H1 (cell line): Measurements from ENCODE around the gene GOLGA6L6. TPM values are rescaled to one million over a fixed set of nuclear protein-coding genes. Genes with fewer than 3 reads are reported as not detected.
"Not testable (repeated sequence)": the region's sequence is repeated elsewhere in the genome, so short reads cannot be mapped to it uniquely, and the experiment has no call there.

Source experiments
- CTCF ChIA-PET: fragments of 300-600 bp; sonication (Branson Sonifier 250); formaldehyde crosslinking; loops from one replicate; lab custom pipeline; 2021; ENCODE audit not compliant: partially characterized antibody; lab: Charles Lee
- POLR2A ChIA-PET: fragments of 300-600 bp; sonication (Branson Sonifier 250); formaldehyde crosslinking; loops from one replicate; lab custom pipeline; 2021; ENCODE audit warnings: inconsistent platforms; ENCODE audit not compliant: partially characterized antibody; lab: Charles Lee
- DNase-seq, 2 experiments: peaks; one replicate each; pipeline versions ENCODE4 v3.0.0 to v3.0.0-alpha.2; 2010 to 2022; ENCODE audit warnings: low spot score in 2 of 2, low read depth in 1 of 2, mixed read lengths in 1 of 2
- FAIRE-seq: peaks from 2 replicates; lab custom pipeline; 2011; peaks lifted over from hg19 to GRCh38; lab: Jason Lieb, UNC
- H2AFZ ChIP-seq: 2 replicates; pipeline ENCODE4 v1.8.1; 2012; ENCODE audit warnings: low read length, inconsistent platforms
- H2AK5ac ChIP-seq: 2 replicates; pipeline ENCODE4 v1.6.1; 2013; ENCODE audit warnings: low read depth, low read length
- H2BK120ac ChIP-seq: replicated peaks from 2 replicates; pipeline ENCODE3; 2013; ENCODE audit warnings: low read depth, low read length, inconsistent platforms
- H2BK12ac ChIP-seq: 2 replicates; pipeline ENCODE4 v1.6.1; 2013; ENCODE audit warnings: low read depth, low read length
- H2BK15ac ChIP-seq: 2 replicates; pipeline ENCODE4 v1.6.1; 2013; ENCODE audit warnings: low read length
- H2BK20ac ChIP-seq: 2 replicates; pipeline ENCODE4 v1.6.1; 2013; ENCODE audit warnings: low read length
- H2BK5ac ChIP-seq: 2 replicates; pipeline ENCODE4 v1.6.1; 2013; ENCODE audit warnings: low read depth, low read length
- H3K14ac ChIP-seq: 2 replicates; pipeline ENCODE4 v1.6.1; 2013; ENCODE audit warnings: inconsistent platforms; ENCODE audit not compliant: insufficient read length
- H3K18ac ChIP-seq: 2 replicates; pipeline ENCODE4 v1.6.1; 2013; ENCODE audit warnings: low read length; ENCODE audit errors: extremely low read depth
- H3K23ac ChIP-seq: 2 replicates; pipeline ENCODE4 v1.6.1; 2013; ENCODE audit warnings: inconsistent platforms; ENCODE audit not compliant: insufficient read length
- H3K23me2 ChIP-seq: 2 replicates; pipeline ENCODE4 v1.6.1; 2013; ENCODE audit warnings: low read depth, low read length
- H3K27ac ChIP-seq: 2 replicates; pipeline ENCODE4 v1.6.1; 2011; ENCODE audit warnings: low read depth, low read length, inconsistent platforms
- H3K27me3 ChIP-seq, 4 experiments: replicated peaks in 1 of 4; 1 replicate in 1 of 4; 2 replicates in 3 of 4; pipeline versions ENCODE4 v1.6.1 to v1.8.1; 2011 to 2013; ENCODE audit warnings: low read length in 3 of 4, mild to moderate bottlenecking in 3 of 4, inconsistent platforms in 2 of 4, mixed read lengths in 2 of 4, moderate library complexity in 1 of 4; ENCODE audit not compliant: control insufficient read depth in 3 of 4, insufficient read depth in 3 of 4; ENCODE audit errors: extremely low read depth in 1 of 4
- H3K36me3 ChIP-seq, 4 experiments: 2 replicates each; pipeline versions ENCODE4 v1.6.1 to v1.8.1; 2011 to 2013; ENCODE audit warnings: mild to moderate bottlenecking in 4 of 4, low read length in 3 of 4, moderate library complexity in 2 of 4, control low read depth in 1 of 4, inconsistent platforms in 1 of 4; ENCODE audit not compliant: insufficient read depth in 4 of 4, control insufficient read depth in 2 of 4
- H3K4ac ChIP-seq: replicated peaks from 2 replicates; pipeline ENCODE3; 2013; ENCODE audit warnings: low read length, low read depth, mixed read lengths, inconsistent platforms; ENCODE audit not compliant: insufficient read length
- H3K4me1 ChIP-seq, 4 experiments: replicated peaks in 1 of 4; 1 replicate in 1 of 4; 2 replicates in 3 of 4; pipeline versions ENCODE4 v1.6.1 to v1.8.1; 2011 to 2013; ENCODE audit warnings: low read length in 3 of 4, inconsistent platforms in 2 of 4, mixed read lengths in 1 of 4; ENCODE audit not compliant: insufficient read depth in 4 of 4, control insufficient read depth in 3 of 4
- H3K4me2 ChIP-seq, 2 experiments: 2 replicates each; pipeline versions ENCODE4 v1.6.1 to v1.8.1; 2011 to 2013; ENCODE audit warnings: low read depth in 2 of 2, low read length in 2 of 2, control low read depth in 1 of 2, inconsistent platforms in 1 of 2, mild to moderate bottlenecking in 1 of 2; ENCODE audit not compliant: insufficient read depth in 1 of 2
- H3K4me3 ChIP-seq, 4 experiments: fragments of 200-600, 300-600 bp in 1 of 4; sonication (generic), shearing (Covaris generic), sonication (Bioruptor Twin) in 1 of 4; 2 replicates each; pipeline versions ENCODE4 v1.5.1 to v1.8.1; 2011 to 2016; ENCODE audit warnings: low read length in 4 of 4, low read depth in 3 of 4, control low read depth in 2 of 4, inconsistent platforms in 2 of 4, mild to moderate bottlenecking in 2 of 4, mixed read lengths in 1 of 4, moderate library complexity in 1 of 4; ENCODE audit not compliant: insufficient read depth in 2 of 4; ENCODE audit errors: extremely low read depth in 1 of 4
- H3K56ac ChIP-seq: replicated peaks from 2 replicates; pipeline ENCODE3; 2013; ENCODE audit warnings: low read depth, mild to moderate bottlenecking, mixed read lengths, low read length, inconsistent platforms; ENCODE audit not compliant: insufficient read length
- H3K79me1 ChIP-seq: 2 replicates; pipeline ENCODE4 v1.6.1; 2013; ENCODE audit warnings: low read depth, low read length, control low read depth
- H3K79me2 ChIP-seq, 2 experiments: 2 replicates each; pipeline versions ENCODE4 v1.6.1 to v1.8.1; 2012 to 2013; ENCODE audit warnings: low read length in 2 of 2, mild to moderate bottlenecking in 2 of 2, inconsistent platforms in 1 of 2; ENCODE audit not compliant: insufficient read depth in 2 of 2, control insufficient read depth in 1 of 2
- H3K9ac ChIP-seq, 4 experiments: replicated peaks in 1 of 4; 1 replicate in 1 of 4; 2 replicates in 3 of 4; pipeline versions ENCODE4 v1.6.1 to v1.8.1; 2011 to 2013; ENCODE audit warnings: low read depth in 3 of 4, low read length in 3 of 4, control low read depth in 2 of 4, mild to moderate bottlenecking in 2 of 4, moderate library complexity in 2 of 4, inconsistent platforms in 1 of 4; ENCODE audit errors: extremely low read depth in 1 of 4
- H3K9me3 ChIP-seq, 2 experiments: 2 replicates each; pipeline versions ENCODE4 v1.6.1 to v1.8.1; 2012 to 2013; ENCODE audit warnings: mild to moderate bottlenecking in 2 of 2, moderate library complexity in 2 of 2, control low read depth in 1 of 2, inconsistent platforms in 1 of 2, low read depth in 1 of 2, low read length in 1 of 2, mixed read lengths in 1 of 2; ENCODE audit not compliant: insufficient read depth in 2 of 2
- H4K20me1 ChIP-seq, 2 experiments: replicated peaks in 1 of 2; 2 replicates each; pipeline versions ENCODE3 to v1.8.1; 2011 to 2013; ENCODE audit warnings: inconsistent platforms in 2 of 2, low read length in 2 of 2, mild to moderate bottlenecking in 1 of 2; ENCODE audit not compliant: insufficient read depth in 2 of 2, control insufficient read depth in 1 of 2
- H4K5ac ChIP-seq: 2 replicates; pipeline ENCODE4 v1.6.1; 2013; ENCODE audit warnings: low read length, low read depth, mixed read lengths, inconsistent platforms; ENCODE audit not compliant: insufficient read length
- H4K8ac ChIP-seq: 2 replicates; pipeline ENCODE4 v1.8.0; 2013; ENCODE audit warnings: mild to moderate bottlenecking, moderate library complexity, low read length, inconsistent platforms; ENCODE audit not compliant: insufficient read depth; ENCODE audit errors: extremely low read depth
- H4K91ac ChIP-seq: replicated peaks from 2 replicates; pipeline ENCODE3; 2013; ENCODE audit warnings: low read length, mixed read lengths, inconsistent platforms; ENCODE audit not compliant: insufficient read length
- WGBS, 2 experiments: shearing (Covaris generic) in 1 of 2; methylation state at CpG; one replicate each; pipeline versions ENCODE4 v1.1.6 to v1.1.7; 2013 to 2015; ENCODE audit warnings: low lambda C conversion rate in 2 of 2, mixed read lengths in 2 of 2, inconsistent platforms in 1 of 2, low coverage in 1 of 2, missing lambda C conversion rate in 1 of 2; ENCODE audit not compliant: insufficient replicate concordance in 2 of 2, insufficient coverage in 1 of 2, insufficient read length in 1 of 2; ENCODE audit errors: extremely low coverage in 1 of 2, missing lambda C conversion rate in 1 of 2; 5-methylcytosine and 5-hydroxymethylcytosine counted together
- polyA plus RNA-seq, 7 experiments: library from polyadenylated mRNA; depleted of rRNA in 3 of 7; stranded (reverse) in 5 of 7; unstranded in 2 of 7; fragments of >200 nt in 5 of 7; fragments of 200-250 nt in 2 of 7; gene quantifications; 1 replicate in 5 of 7; 2 replicates in 1 of 7; 4 replicates in 1 of 7; pipeline versions ENCODE4 v1.2.1 to v1.2.3, GENCODE V29; 2011 to 2013; ENCODE audit warnings: missing spikeins in 2 of 7, mixed read lengths in 2 of 7
- total RNA-seq: library from RNA; stranded (reverse); fragmentation: NEBNext Ultra II Directional; extraction: Animal tissue kit (Norgen Biotek cat#: 25700); gene quantifications from 2 replicates; pipeline ENCODE4 v1.2.1, GENCODE V29; 2021

Gene GOLGA6L6
- total and polyA plus RNA-seq, 2 of the 8 experiments (the other 6 are each of a cell fraction or from before 2014, with no cell fraction given) = not detected

DNA sequence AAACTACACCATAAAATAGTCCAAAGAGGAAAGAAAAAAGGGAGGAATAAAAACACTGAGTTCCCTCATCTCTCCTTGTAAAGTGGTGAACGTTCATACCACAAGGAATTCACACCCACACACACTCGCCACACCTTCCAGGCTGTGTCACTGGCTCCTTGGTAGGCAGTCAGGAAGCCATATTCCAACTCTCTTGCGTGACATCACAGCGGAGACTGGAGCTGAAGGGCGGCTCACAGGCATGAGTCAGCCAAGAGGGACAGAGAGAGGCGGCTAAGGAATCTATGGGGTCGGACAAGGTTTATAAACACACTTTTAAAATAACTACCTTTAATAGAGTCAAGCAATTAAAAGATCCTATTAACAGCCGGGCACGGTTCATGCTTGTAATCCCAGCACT is 43.8 kb downstream of the GOLGA6L6 start:
- H4K20me1 ChIP-seq, H2BK12ac ChIP-seq, H4K8ac ChIP-seq, H3K23ac ChIP-seq, H2BK120ac ChIP-seq, H3K9me3 ChIP-seq, FAIRE-seq, DNase-seq, H3K18ac ChIP-seq, H3K4ac ChIP-seq, H4K91ac ChIP-seq, H3K23me2 ChIP-seq, H3K27ac ChIP-seq, H3K79me2 ChIP-seq, H3K4me2 ChIP-seq, H3K4me3 ChIP-seq, H3K36me3 ChIP-seq, H2AFZ ChIP-seq, H2BK5ac ChIP-seq, H2AK5ac ChIP-seq, H3K79me1 ChIP-seq, H3K56ac ChIP-seq, POLR2A ChIA-PET, H3K4me1 ChIP-seq, H3K9ac ChIP-seq, CTCF ChIA-PET, H2BK20ac ChIP-seq, H4K5ac ChIP-seq, H2BK15ac ChIP-seq, H3K27me3 ChIP-seq, H3K14ac ChIP-seq: not testable (repeated sequence)
- no CpG with 5 or more reads among the region's 9 CpGs for WGBS, 2 experiments

- H4K5ac ChIP-seq, H4K91ac ChIP-seq, H3K9ac ChIP-seq, H3K79me1 ChIP-seq, CTCF ChIA-PET, H2BK20ac ChIP-seq, H3K79me2 ChIP-seq, H3K18ac ChIP-seq, H2BK12ac ChIP-seq, H3K14ac ChIP-seq, H3K27ac ChIP-seq, H3K4me1 ChIP-seq, H4K8ac ChIP-seq, H4K20me1 ChIP-seq, H3K4me3 ChIP-seq, H3K56ac ChIP-seq, FAIRE-seq, H3K23ac ChIP-seq, H2BK120ac ChIP-seq, H2AFZ ChIP-seq, H2BK15ac ChIP-seq, H3K27me3 ChIP-seq, H3K23me2 ChIP-seq, H3K4me2 ChIP-seq, H2AK5ac ChIP-seq, H3K36me3 ChIP-seq, H3K4ac ChIP-seq, H3K9me3 ChIP-seq, POLR2A ChIA-PET, H2BK5ac ChIP-seq, DNase-seq: not testable (repeated sequence)
- no CpG with 5 or more reads among the region's 5 CpGs for WGBS, 2 experiments
Measured at GRCh38 chr15:20493035-20493434, 48.6 kb downstream of the GOLGA6L6 start.
